Neural cell (in vitro differentiated cells): Measurements from ENCODE around the gene ZNF799. TPM values are rescaled to one million over a fixed set of nuclear protein-coding genes. Genes with fewer than 3 reads are reported as not detected.

Experiments used
- H2AFZ ChIP-seq: fragments of 200-600, 300-800 bp; sonication (generic), shearing (Covaris generic); 2 replicates; pipeline ENCODE4 v1.6.0; 2014; ENCODE audit warnings: low read depth, mild to moderate bottlenecking, antibody characterized with exemption, low read length, moderate library complexity
- H3F3A ChIP-seq: fragments of 200-600 bp; shearing (Covaris generic); 2 replicates; pipeline ENCODE4 v1.6.1; 2016; ENCODE audit warnings: mild to moderate bottlenecking, moderate library complexity, mixed read lengths, antibody characterized with exemption, low read length; ENCODE audit not compliant: insufficient read depth, poor library complexity, severe bottlenecking
- H3K27ac ChIP-seq: fragments of 200-600, 300-800 bp; sonication (generic), shearing (Covaris generic); 2 replicates; pipeline ENCODE4 v1.5.1; 2014; ENCODE audit warnings: mild to moderate bottlenecking, low read length, moderate library complexity
- H3K27me3 ChIP-seq: fragments of 300-800, 200-600 bp; sonication (generic), shearing (Covaris generic); 2 replicates; pipeline ENCODE4 v1.6.0; 2014; ENCODE audit warnings: mild to moderate bottlenecking, low read depth, low read length, moderate library complexity; ENCODE audit not compliant: insufficient read depth
- H3K36me3 ChIP-seq: fragments of 300-800, 200-600 bp; sonication (generic), shearing (Covaris generic); 2 replicates; pipeline ENCODE4 v1.5.1; 2014; ENCODE audit warnings: mild to moderate bottlenecking, antibody characterized with exemption, low read length, moderate library complexity; ENCODE audit not compliant: insufficient read depth
- H3K4me2 ChIP-seq: fragments of 300-800, 200-600 bp; sonication (generic), shearing (Covaris generic); 2 replicates; pipeline ENCODE4 v1.6.0; 2014; ENCODE audit warnings: mild to moderate bottlenecking, low read length
- H3K4me3 ChIP-seq: fragments of 300-800, 200-600 bp; sonication (generic), shearing (Covaris generic); 2 replicates; pipeline ENCODE4 v1.5.1; 2014; ENCODE audit warnings: mild to moderate bottlenecking, low read length, moderate library complexity
- H3K79me2 ChIP-seq: fragments of 200-600 bp; shearing (Covaris generic); replicated peaks from 2 replicates; pipeline ENCODE4 v1.6.0; 2014; ENCODE audit warnings: mild to moderate bottlenecking, low read length, moderate library complexity; ENCODE audit not compliant: insufficient read depth
- H3K9ac ChIP-seq: fragments of 300-800, 200-600 bp; sonication (generic), shearing (Covaris generic); 2 replicates; pipeline ENCODE4 v1.6.1; 2016; ENCODE audit warnings: mild to moderate bottlenecking, low read length, mixed read lengths
- H3K9me2 ChIP-seq: fragments of 200-600 bp; shearing (Covaris generic); 2 replicates; pipeline ENCODE4 v1.6.1; 2016; ENCODE audit warnings: mild to moderate bottlenecking, low read length, mixed read lengths; ENCODE audit not compliant: insufficient read depth
- H3K9me3 ChIP-seq: fragments of 200-600, 300-800 bp; sonication (generic), shearing (Covaris generic); 2 replicates; pipeline ENCODE4 v1.6.1; 2016; ENCODE audit warnings: mild to moderate bottlenecking, mixed run types, low read length, moderate library complexity, mixed read lengths
- H4K20me1 ChIP-seq: fragments of 200-600 bp; shearing (Covaris generic); 2 replicates; pipeline ENCODE4 v1.6.1; 2016; ENCODE audit warnings: mild to moderate bottlenecking, mixed run types; ENCODE audit not compliant: insufficient read depth
- CTCF ChIP-seq: fragments of 450-650 bp; IDR thresholded peaks from 2 replicates; pipeline ENCODE4 v1.5.1; 2014; ENCODE audit warnings: antibody characterized with exemption, mild to moderate bottlenecking, moderate library complexity; ENCODE audit not compliant: poor library complexity, severe bottlenecking
- EP300 ChIP-seq: fragments of 450-650 bp; conservative IDR thresholded peaks from 2 replicates; pipeline ENCODE4 v1.6.1; 2014; ENCODE audit warnings: antibody characterized with exemption, mild to moderate bottlenecking, moderate library complexity; ENCODE audit not compliant: poor library complexity, severe bottlenecking
- EZH2 ChIP-seq: fragments of 200-600, 300-800 bp; shearing (Covaris generic), sonication (generic); IDR thresholded peaks from 2 replicates; pipeline ENCODE4 v1.6.1; 2014; ENCODE audit warnings: antibody characterized with exemption, low read length, borderline replicate concordance, mild to moderate bottlenecking; ENCODE audit not compliant: insufficient read depth, poor library complexity, severe bottlenecking
- MXI1 ChIP-seq: fragments of 450-650 bp; conservative IDR thresholded peaks from 2 replicates; pipeline ENCODE4 v1.6.1; 2014; ENCODE audit warnings: antibody characterized with exemption, mild to moderate bottlenecking; ENCODE audit not compliant: poor library complexity, severe bottlenecking
- POLR2AphosphoS5 ChIP-seq: IDR thresholded peaks from 2 replicates; pipeline ENCODE4 v1.6.1; 2012
- RAD21 ChIP-seq: fragments of 450-650 bp; conservative IDR thresholded peaks from 2 replicates; pipeline ENCODE4 v1.6.1; 2014; ENCODE audit warnings: antibody characterized with exemption, mild to moderate bottlenecking, moderate library complexity
- SMC3 ChIP-seq: fragments of 450-650 bp; conservative IDR thresholded peaks from 2 replicates; pipeline ENCODE4 v1.6.1; 2014; ENCODE audit warnings: antibody characterized with exemption, mild to moderate bottlenecking, moderate library complexity; ENCODE audit not compliant: poor library complexity
- TAF1 ChIP-seq: IDR thresholded peaks from 2 replicates; pipeline ENCODE4 v1.6.1; 2012; ENCODE audit warnings: low read depth
- polyA plus RNA-seq: library from polyadenylated mRNA; depleted of rRNA; stranded (reverse); fragments of >200 nt; gene quantifications from 2 replicates; pipeline ENCODE4 v1.2.3, GENCODE V29; 2014
- TF ChIP-seq, protein P1 (sequence below): IDR thresholded peaks from 2 replicates; pipeline ENCODE4 v1.6.1; 2012; ENCODE audit warnings: borderline replicate concordance

The ZNF799 gene
- polyA plus RNA-seq, 1 donor from 2014 or later = 6.9 TPM

DNA sequence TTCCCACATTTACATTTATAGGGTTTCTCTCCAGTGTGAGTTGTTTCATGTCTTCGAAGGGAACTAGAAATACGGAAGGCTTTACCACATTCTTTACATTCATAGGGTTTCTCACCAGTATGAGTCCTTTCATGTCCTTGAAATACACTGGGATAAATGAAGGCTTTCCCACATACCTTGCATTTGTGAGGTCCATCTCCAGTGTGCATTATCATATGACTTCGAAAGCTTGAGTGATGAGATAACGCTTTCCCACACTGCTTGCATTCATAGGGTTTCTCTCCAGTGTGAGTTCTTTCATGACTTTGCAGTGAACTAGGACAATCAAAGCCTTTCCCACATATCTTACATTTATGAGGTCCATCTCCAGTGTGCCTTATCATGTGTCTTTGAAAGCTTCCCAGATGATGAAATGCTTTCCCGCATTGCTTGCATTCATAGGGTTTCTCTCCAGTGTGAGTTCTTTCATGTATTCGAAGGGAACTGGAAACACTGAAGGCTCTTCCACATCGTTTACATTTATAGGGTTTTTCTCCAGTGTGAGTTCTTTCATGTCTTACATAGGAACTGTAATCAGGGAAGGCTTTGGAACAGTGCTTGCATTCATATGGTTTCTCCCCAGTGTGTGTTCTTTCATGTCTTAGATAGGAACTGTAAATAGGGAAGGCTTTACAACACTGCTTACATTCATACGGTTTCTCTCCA, 50.7 kb downstream of the ZNF799 start:
- no peak for TF ChIP-seq EZH2
- TF ChIP-seq RAD21 = no peak
- TF ChIP-seq, protein P1, sequence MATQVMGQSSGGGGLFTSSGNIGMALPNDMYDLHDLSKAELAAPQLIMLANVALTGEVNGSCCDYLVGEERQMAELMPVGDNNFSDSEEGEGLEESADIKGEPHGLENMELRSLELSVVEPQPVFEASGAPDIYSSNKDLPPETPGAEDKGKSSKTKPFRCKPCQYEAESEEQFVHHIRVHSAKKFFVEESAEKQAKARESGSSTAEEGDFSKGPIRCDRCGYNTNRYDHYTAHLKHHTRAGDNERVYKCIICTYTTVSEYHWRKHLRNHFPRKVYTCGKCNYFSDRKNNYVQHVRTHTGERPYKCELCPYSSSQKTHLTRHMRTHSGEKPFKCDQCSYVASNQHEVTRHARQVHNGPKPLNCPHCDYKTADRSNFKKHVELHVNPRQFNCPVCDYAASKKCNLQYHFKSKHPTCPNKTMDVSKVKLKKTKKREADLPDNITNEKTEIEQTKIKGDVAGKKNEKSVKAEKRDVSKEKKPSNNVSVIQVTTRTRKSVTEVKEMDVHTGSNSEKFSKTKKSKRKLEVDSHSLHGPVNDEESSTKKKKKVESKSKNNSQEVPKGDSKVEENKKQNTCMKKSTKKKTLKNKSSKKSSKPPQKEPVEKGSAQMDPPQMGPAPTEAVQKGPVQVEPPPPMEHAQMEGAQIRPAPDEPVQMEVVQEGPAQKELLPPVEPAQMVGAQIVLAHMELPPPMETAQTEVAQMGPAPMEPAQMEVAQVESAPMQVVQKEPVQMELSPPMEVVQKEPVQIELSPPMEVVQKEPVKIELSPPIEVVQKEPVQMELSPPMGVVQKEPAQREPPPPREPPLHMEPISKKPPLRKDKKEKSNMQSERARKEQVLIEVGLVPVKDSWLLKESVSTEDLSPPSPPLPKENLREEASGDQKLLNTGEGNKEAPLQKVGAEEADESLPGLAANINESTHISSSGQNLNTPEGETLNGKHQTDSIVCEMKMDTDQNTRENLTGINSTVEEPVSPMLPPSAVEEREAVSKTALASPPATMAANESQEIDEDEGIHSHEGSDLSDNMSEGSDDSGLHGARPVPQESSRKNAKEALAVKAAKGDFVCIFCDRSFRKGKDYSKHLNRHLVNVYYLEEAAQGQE = no peak
- no peak for TF ChIP-seq TAF1
- no peak for TF ChIP-seq MXI1
- no peak for TF ChIP-seq CTCF
- TF ChIP-seq SMC3 = no peak
- TF ChIP-seq EP300 = no peak
- no peak for TF ChIP-seq POLR2AphosphoS5
- Histone ChIP-seq H3K36me3 (peaks cover 29% of the 10 kb centered on the region), H3K79me2 (no peaks in the 10 kb centered on the region), H3K9me2 (no peaks in the 10 kb centered on the region), H3K9me3 (peaks cover 36% of the 10 kb centered on the region), H3K27ac (no peak overlapping the region), H3F3A (no peaks in the 10 kb centered on the region), H3K9ac (no peak overlapping the region), H2AFZ (no peak overlapping the region), H4K20me1 (no peaks in the 10 kb centered on the region), H3K27me3 (no peaks in the 10 kb centered on the region), H3K4me3 (no peak overlapping the region), H3K4me2 (no peak overlapping the region)

- Histone ChIP-seq H3K79me2 (no peaks in the 10 kb centered on the region), H3K4me2 (no peak overlapping the region), H3K9me2 (no peaks in the 10 kb centered on the region), H3K9me3 (peaks cover 29% of the 10 kb centered on the region), H3K4me3 (no peak overlapping the region), H3K27me3 (no peaks in the 10 kb centered on the region), H3K27ac (no peak overlapping the region), H3F3A (no peaks in the 10 kb centered on the region), H3K9ac (no peak overlapping the region), H3K36me3 (peaks cover 29% of the 10 kb centered on the region), H2AFZ (no peak overlapping the region), H4K20me1 (no peaks in the 10 kb centered on the region)
- TF ChIP-seq MXI1 (no peak), EP300 (no peak), POLR2AphosphoS5 (no peak), RAD21 (no peak), EZH2 (no peak), TAF1 (no peak), SMC3 (no peak)
- TF ChIP-seq, protein P1 = no peak
These were observed 54.2 kb downstream of the ZNF799 start for GRCh38 chr19:12346896-12347295.
